SU-DHL-6 (cell line): ENCODE measurements around the gene FN3KRP.
A peak's percentile ranks its signal among the peaks of the same experiment; 100 is the strongest.

Experiments
- H2AFZ ChIP-seq: fragments of 200-600 bp; sonication (generic); 2 replicates; pipeline ENCODE4 v1.6.1; 2014; ENCODE audit warnings: low read depth, mild to moderate bottlenecking, moderate library complexity, mixed read lengths, antibody characterized with exemption, low read length; ENCODE audit not compliant: severe bottlenecking
- H3F3A ChIP-seq: fragments of 200-600 bp; shearing (Covaris generic); 2 replicates; pipeline ENCODE4 v1.6.0; 2016; ENCODE audit warnings: antibody characterized with exemption, mild to moderate bottlenecking; ENCODE audit not compliant: insufficient read depth
- H3K27ac ChIP-seq: fragments of 200-600 bp; sonication (generic); 2 replicates; pipeline ENCODE4 v1.5.1; 2016; ENCODE audit warnings: low read depth, mild to moderate bottlenecking, low read length, moderate library complexity, mixed read lengths
- H3K27me3 ChIP-seq: fragments of 200-600 bp; sonication (generic), shearing (Covaris generic); 2 replicates; pipeline ENCODE4 v1.6.0; 2014; ENCODE audit warnings: mild to moderate bottlenecking, low read length
- H3K36me3 ChIP-seq: fragments of 200-600 bp; sonication (generic); 2 replicates; pipeline ENCODE4 v1.6.1; 2014; ENCODE audit warnings: mild to moderate bottlenecking, low read length, mixed read lengths
- H3K4me2 ChIP-seq: fragments of 300-600, 200-600 bp; shearing (Covaris generic), sonication (generic); 2 replicates; pipeline ENCODE4 v1.6.0; 2014; ENCODE audit warnings: low read length, low read depth, mild to moderate bottlenecking; ENCODE audit not compliant: poor library complexity, severe bottlenecking
- H3K4me3 ChIP-seq: fragments of 200-600 bp; sonication (generic); 2 replicates; pipeline ENCODE4 v1.5.1; 2014; ENCODE audit warnings: antibody characterized with exemption, low read length, mild to moderate bottlenecking, mixed read lengths; ENCODE audit not compliant: insufficient read depth, poor library complexity, severe bottlenecking
- H3K79me2 ChIP-seq: fragments of 200-600 bp; sonication (generic); 2 replicates; pipeline ENCODE4 v1.6.1; 2014; ENCODE audit warnings: mild to moderate bottlenecking, low read length, moderate library complexity; ENCODE audit not compliant: insufficient read depth
- H3K9ac ChIP-seq: fragments of 200-600 bp; sonication (generic); 2 replicates; pipeline ENCODE4 v1.7.0; 2014; ENCODE audit warnings: mild to moderate bottlenecking, low read length
- H3K9me2 ChIP-seq: fragments of 200-600 bp; sonication (generic); replicated peaks from 2 replicates; pipeline ENCODE4 v1.6.1; 2014; ENCODE audit warnings: low read length; ENCODE audit not compliant: insufficient read depth
- H3K9me3 ChIP-seq: fragments of 200-600 bp; sonication (generic); 2 replicates; pipeline ENCODE4 v1.6.1; 2014; ENCODE audit warnings: low read length, mixed read lengths; ENCODE audit not compliant: insufficient read depth
- H4K20me1 ChIP-seq: fragments of 200-600 bp; sonication (generic); 2 replicates; pipeline ENCODE4 v1.6.1; 2014; ENCODE audit warnings: low read depth, mild to moderate bottlenecking, antibody characterized with exemption, low read length, moderate library complexity, mixed read lengths
- EZH2phosphoT487 ChIP-seq: fragments of 200-600 bp; sonication (generic), shearing (Covaris generic); conservative IDR thresholded peaks from 2 replicates; pipeline ENCODE4 v1.6.1; 2018; ENCODE audit warnings: mild to moderate bottlenecking, antibody characterized with exemption, low read length, moderate library complexity, mixed read lengths
- TF ChIP-seq, protein P1 (sequence below): fragments of 200-600 bp; sonication (generic); IDR thresholded peaks from one replicate; pipeline ENCODE4 v1.5.1; 2017; ENCODE audit warnings: antibody characterized with exemption, mild to moderate bottlenecking, low read length, moderate library complexity; ENCODE audit not compliant: insufficient read depth, poor library complexity, severe bottlenecking

The FN3KRP gene

DNA sequence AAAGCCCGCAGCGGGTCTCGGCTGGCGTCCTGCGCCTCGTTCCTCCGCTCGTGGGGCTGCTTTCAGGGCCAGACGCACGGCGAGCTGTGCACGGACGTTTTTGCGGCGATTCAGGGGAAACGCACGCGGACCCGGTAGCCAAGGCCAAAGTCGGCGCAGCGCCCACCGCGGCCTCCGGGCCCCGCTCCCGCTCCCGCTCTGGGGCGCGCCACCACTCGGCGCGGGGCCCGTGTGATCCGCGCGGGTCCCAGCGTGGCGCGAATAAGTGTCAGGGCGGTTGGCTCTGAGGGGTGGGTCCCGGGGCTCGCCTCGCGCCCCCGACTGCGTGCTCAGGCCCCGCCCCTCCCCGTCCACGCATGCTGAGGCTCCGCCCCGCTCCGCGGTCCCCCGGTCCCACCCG lies 34.7 kb downstream of the FN3KRP start:
- Histone ChIP-seq H3K4me3 (no peak overlapping the region), H3K4me2 (no peak overlapping the region), H3K9ac (no peak overlapping the region)

DNA sequence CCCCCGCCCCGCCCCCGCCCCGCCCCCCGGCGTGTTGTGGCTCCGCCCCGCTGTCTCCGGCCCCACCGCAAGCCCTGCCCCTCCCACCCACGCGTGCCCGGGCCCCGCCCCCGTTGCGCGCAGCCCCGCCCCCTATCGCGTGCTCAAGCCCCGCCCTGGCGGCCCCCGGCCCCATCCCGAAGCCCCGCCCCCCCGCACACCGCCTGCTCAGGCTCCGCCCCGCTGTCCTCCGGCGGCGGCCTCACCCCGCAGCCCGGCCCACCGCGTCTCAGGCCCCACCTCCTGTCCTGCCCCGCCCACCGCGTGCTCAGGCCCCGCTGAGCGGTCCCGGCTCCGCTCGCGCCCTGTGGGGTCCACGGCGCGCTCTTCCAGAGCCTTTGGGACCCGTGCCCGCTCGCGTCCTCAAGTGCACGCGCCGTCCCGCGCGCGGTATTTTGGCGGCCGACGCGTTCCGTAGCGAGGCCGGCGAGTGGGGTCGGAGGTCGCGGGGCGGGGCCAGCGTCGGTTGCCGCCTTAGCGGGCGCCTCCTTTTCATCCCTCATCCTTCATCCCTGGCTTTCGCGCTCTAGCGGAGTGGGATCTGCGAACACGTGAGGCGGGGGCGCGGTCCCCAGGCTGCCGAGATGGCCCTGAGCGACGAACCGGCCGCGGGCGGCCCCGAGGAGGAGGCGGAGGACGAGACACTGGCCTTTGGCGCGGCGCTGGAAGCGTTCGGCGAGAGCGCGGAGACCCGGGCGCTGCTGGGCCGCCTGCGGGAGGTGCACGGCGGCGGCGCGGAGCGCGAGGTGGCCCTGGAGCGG lies 35.3 kb downstream of the FN3KRP start, which contains the start of gene TBCD:
TBCD (plus strand) TSS at position 495 of the 800 bp plus-strand sequence; CDS start at position 624, 129 bp downstream.
- H4K20me1 ChIP-seq, result no peaks in the 10 kb centered on the region
- H3K9me3 ChIP-seq, result no peaks in the 10 kb centered on the region
- no peaks in the 10 kb centered on the region for H3K27me3 ChIP-seq
- H3K9ac ChIP-seq, result peak within 1 kb of the TSS; percentile 76
- peaks cover 40% of the 10 kb centered on the region for H3K79me2 ChIP-seq
- 0 out of 2 replicates have a peak, but pooled peaks cover 4% of the 10 kb centered on the region for H3F3A ChIP-seq
- H3K4me2 ChIP-seq, result peak within 1 kb of the TSS; percentile 66
- TF ChIP-seq, protein P1, sequence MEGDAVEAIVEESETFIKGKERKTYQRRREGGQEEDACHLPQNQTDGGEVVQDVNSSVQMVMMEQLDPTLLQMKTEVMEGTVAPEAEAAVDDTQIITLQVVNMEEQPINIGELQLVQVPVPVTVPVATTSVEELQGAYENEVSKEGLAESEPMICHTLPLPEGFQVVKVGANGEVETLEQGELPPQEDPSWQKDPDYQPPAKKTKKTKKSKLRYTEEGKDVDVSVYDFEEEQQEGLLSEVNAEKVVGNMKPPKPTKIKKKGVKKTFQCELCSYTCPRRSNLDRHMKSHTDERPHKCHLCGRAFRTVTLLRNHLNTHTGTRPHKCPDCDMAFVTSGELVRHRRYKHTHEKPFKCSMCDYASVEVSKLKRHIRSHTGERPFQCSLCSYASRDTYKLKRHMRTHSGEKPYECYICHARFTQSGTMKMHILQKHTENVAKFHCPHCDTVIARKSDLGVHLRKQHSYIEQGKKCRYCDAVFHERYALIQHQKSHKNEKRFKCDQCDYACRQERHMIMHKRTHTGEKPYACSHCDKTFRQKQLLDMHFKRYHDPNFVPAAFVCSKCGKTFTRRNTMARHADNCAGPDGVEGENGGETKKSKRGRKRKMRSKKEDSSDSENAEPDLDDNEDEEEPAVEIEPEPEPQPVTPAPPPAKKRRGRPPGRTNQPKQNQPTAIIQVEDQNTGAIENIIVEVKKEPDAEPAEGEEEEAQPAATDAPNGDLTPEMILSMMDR, result no peak
- TF ChIP-seq EZH2phosphoT487, result no peak
- H3K4me3 ChIP-seq, result peak within 1 kb of the TSS; percentile 93
- peak within 1 kb of the TSS; percentile 55 for H2AFZ ChIP-seq
- no peaks in the 10 kb centered on the region for H3K9me2 ChIP-seq
- no peaks in the 10 kb centered on the region for H3K36me3 ChIP-seq
- H3K27ac ChIP-seq, result peak within 1 kb of the TSS; percentile 71

More for the DNA sequence above, 34.7 kb downstream of the FN3KRP start:
- no peaks in the 10 kb centered on the region for H4K20me1 ChIP-seq
- no peak overlapping the region for H3K27ac ChIP-seq
- TF ChIP-seq EZH2phosphoT487, result no peak
- TF ChIP-seq, protein P1, result no peak
- no peaks in the 10 kb centered on the region for H3K27me3 ChIP-seq
- H3K79me2 ChIP-seq, result peaks cover 38% of the 10 kb centered on the region
- no peak overlapping the region for H2AFZ ChIP-seq
- H3K9me3 ChIP-seq, result no peaks in the 10 kb centered on the region
- H3K9me2 ChIP-seq, result no peaks in the 10 kb centered on the region
- no peaks in the 10 kb centered on the region for H3K36me3 ChIP-seq
- H3F3A ChIP-seq, result 0 out of 2 replicates have a peak, but pooled peaks cover 4% of the 10 kb centered on the region

DNA sequence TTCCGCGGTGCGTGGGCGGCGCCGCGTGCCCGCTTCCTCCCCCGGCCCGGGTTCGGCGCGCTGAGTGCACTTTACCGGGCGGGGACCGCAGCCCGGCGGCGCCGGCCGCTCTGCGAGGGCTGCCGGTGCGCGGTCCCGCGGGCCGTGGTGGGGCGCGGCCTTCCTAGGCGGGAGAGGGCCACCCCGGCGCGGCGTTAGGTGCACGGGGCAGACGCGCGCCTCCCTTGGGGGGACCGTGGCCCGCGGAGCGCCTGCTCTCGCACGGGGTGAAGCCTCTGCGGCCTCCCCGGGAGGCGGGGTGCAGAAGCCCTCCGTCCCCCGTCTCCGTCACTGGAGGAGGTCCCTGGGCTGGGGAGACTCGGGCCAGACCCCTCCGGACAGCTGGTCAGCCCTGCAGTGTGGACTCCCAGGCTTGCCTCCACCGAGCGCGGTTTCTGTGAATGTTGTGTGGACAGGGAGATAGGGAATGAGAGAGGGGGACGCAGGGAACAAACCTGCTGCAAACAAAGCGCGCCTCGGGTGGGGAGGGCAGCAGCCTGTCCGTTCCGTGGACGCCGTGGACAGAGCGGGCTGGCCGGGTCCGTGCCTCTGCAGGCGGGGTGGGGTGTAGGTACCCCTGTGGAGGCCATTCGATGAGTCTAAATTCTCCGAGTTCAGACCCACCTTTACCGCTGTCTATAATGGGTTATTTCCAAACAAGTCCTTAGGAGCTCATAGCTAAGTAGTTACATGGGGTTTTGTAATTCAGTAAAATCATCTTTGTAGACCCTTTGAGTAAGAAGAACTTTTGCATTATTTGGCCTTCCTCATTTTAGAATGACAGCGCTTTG lies 36.1 kb downstream of the FN3KRP start:
- TF ChIP-seq, protein P1, result no peak
- no peak for TF ChIP-seq EZH2phosphoT487
- H3K79me2 ChIP-seq, result peaks cover 40% of the 10 kb centered on the region
- 0 out of 2 replicates have a peak, but pooled peaks cover 4% of the 10 kb centered on the region for H3F3A ChIP-seq
- H4K20me1 ChIP-seq, result no peaks in the 10 kb centered on the region
- H3K36me3 ChIP-seq, result no peaks in the 10 kb centered on the region
- H3K4me3 ChIP-seq, result peak overlapping the region; percentile 93
- no peak overlapping the region for H2AFZ ChIP-seq
- peak overlapping the region; percentile 76 for H3K9ac ChIP-seq
- peak overlapping the region; percentile 66 for H3K4me2 ChIP-seq
- no peaks in the 10 kb centered on the region for H3K9me3 ChIP-seq
- no peaks in the 10 kb centered on the region for H3K9me2 ChIP-seq
- no peaks in the 10 kb centered on the region for H3K27me3 ChIP-seq
- peak overlapping the region; percentile 71 for H3K27ac ChIP-seq
